Measurements from ENCODE around the gene C2CD2.
A peak's percentile ranks its signal among the peaks of the same experiment; 100 is the strongest.

- TF ChIP-seq CTCF (IDR thresholded peaks at IDR 0.05) = no peak
- TF ChIP-seq POLR2A (IDR thresholded peaks at IDR 0.05) = peak in 1 of 2 donors; percentile 30
Measured at GRCh38 chr21:41888749-41889376, 65.0 kb downstream of the C2CD2 start.

Data from adrenal gland (tissue), 5 donors.